ENCODE measurements around the gene NTN3. TPM values are rescaled to one million over a fixed set of nuclear protein-coding genes. Genes with fewer than 3 reads are reported as not detected.

NTN3 gene
- total and polyA plus RNA-seq, 2 of the 8 experiments (the other 6 are each of a cell fraction or from before 2014, with no cell fraction given) = 0.30 to 0.34 TPM

GRCh38 chr16:2500918-2501750 lies 30.0 kb downstream of the NTN3 start (continued):
- peak; percentile 91 to 100 (median 96) for TF ChIP-seq CTCF (IDR thresholded peaks at IDR 0.05; ENCODE audit: control extremely low read depth in 1 of 3, insufficient read depth in 1 of 3, low read depth in 1 of 3, low read length in 3 of 3)
- TF ChIP-seq EGR1 (IDR thresholded peaks at IDR 0.05; ENCODE audit: borderline replicate concordance, low read depth, low read length) = no peak
- peak; percentile 24; the same call in 1 of the 2 replicates for TF ChIP-seq GTF2F1 (IDR thresholded peaks at IDR 0.05; ENCODE audit: borderline replicate concordance, low read depth, low read length)
- no peak for TF ChIP-seq CBX5 (IDR thresholded peaks at IDR 0.05; ENCODE audit: low read depth, low read length)
- TF ChIP-seq YY1 (IDR thresholded peaks at IDR 0.05; ENCODE audit: low read depth, low read length) = 0 out of 2 replicates have a peak, but pooled peaks have one; percentile 25
- no peak for TF ChIP-seq SRF (IDR thresholded peaks at IDR 0.05; ENCODE audit: low read depth, low read length)
- TF ChIP-seq KDM5A (IDR thresholded peaks at IDR 0.05; ENCODE audit: low read length) = peak; percentile 72
- TF ChIP-seq MAX (IDR thresholded peaks at IDR 0.05) = peak; percentile 61
- TF ChIP-seq BRCA1 (IDR thresholded peaks at IDR 0.05; ENCODE audit: low read depth, low read length) = no peak
- TF ChIP-seq RFX5 (IDR thresholded peaks at IDR 0.05; ENCODE audit: borderline replicate concordance, low read depth, low read length) = no peak
- no peak for TF ChIP-seq CTBP2 (IDR thresholded peaks at IDR 0.05; ENCODE audit: borderline replicate concordance, insufficient read depth, insufficient read length, low read length)
- TF ChIP-seq BCL11A (IDR thresholded peaks at IDR 0.05; ENCODE audit: low read depth in 2 of 2, low read length in 2 of 2) = no peak
